NK-92 treated with Interleukin-12 subunit alpha and Interleukin-12 subunit beta, amount 100 ng/mL, for 24 hours (cell line): ENCODE measurements around the gene SNW1.
"Not testable (repeated sequence)": the region's sequence is repeated elsewhere in the genome, so short reads cannot be mapped to it uniquely, and the experiment has no call there.

Experiments
- DNase-seq: peaks from one replicate; lab custom pipeline; 2025; lab: John Stamatoyannopoulos, UW

SNW1 gene

GRCh38 chr14:77747425-77747824, 13.5 kb downstream of the SNW1 start:
- not testable (repeated sequence) for DNase-seq

- DNase-seq, result no peak
These were observed 14.8 kb downstream of the SNW1 start for GRCh38 chr14:77746064-77746702.

GRCh38 chr14:77741438-77741837, 19.5 kb downstream of the SNW1 start:
- no peak for DNase-seq

- no peak for DNase-seq
These were observed 22.3 kb downstream of the SNW1 start for GRCh38 chr14:77738559-77739250.

- no peak for DNase-seq
These were observed 29.9 kb downstream of the SNW1 start for GRCh38 chr14:77730976-77731497.

- no peak for DNase-seq
These were observed 38.7 kb downstream of the SNW1 start for GRCh38 chr14:77722301-77722700.

GRCh38 chr14:77721437-77721836, 39.5 kb downstream of the SNW1 start:
- DNase-seq, result no peak

- DNase-seq, result no peak
These were observed 43.2 kb downstream of the SNW1 start for GRCh38 chr14:77717608-77718305.

- no peak for DNase-seq
These were observed 46.0 kb downstream of the SNW1 start for GRCh38 chr14:77714926-77715325.

GRCh38 chr14:77710364-77710763, 50.6 kb downstream of the SNW1 start:
- no peak for DNase-seq

- no peak for DNase-seq
These were observed 51.5 kb downstream of the SNW1 start for GRCh38 chr14:77709412-77709811.

GRCh38 chr14:77708749-77709148, 52.2 kb downstream of the SNW1 start:
- no peak for DNase-seq

GRCh38 chr14:77707724-77708408, 53.1 kb downstream of the SNW1 start, which contains the start of the genes ALKBH1 and SLIRP:
Gene ALKBH1, minus strand, starts transcription at chr14:77708023. Its CDS starts 19 bp downstream, at chr14:77708004.
Gene SLIRP, plus strand, starts transcription at chr14:77708103. Its CDS starts 9 bp downstream, at chr14:77708112.
- peak; percentile 59 for DNase-seq

- DNase-seq, result no peak
These were observed 53.6 kb downstream of the SNW1 start for GRCh38 chr14:77707355-77707723.

GRCh38 chr14:77691259-77691658, 69.7 kb downstream of the SNW1 start:
- no peak for DNase-seq

- DNase-seq, result no peak
These were observed 78.8 kb downstream of the SNW1 start for GRCh38 chr14:77682158-77682553.

GRCh38 chr14:77681196-77682157, 79.5 kb downstream of the SNW1 start:
- DNase-seq, result no peak

GRCh38 chr14:77674931-77675330, 86.0 kb downstream of the SNW1 start:
- no peak for DNase-seq

GRCh38 chr14:77673193-77673592, 87.8 kb downstream of the SNW1 start:
- no peak for DNase-seq
